ENCODE measurements around the gene GALNT2. TPM values are rescaled to one million over a fixed set of nuclear protein-coding genes. Genes with fewer than 3 reads are reported as not detected.
A peak's percentile ranks its signal among the peaks of the same experiment; 100 is the strongest.

Gene GALNT2
- total and polyA plus RNA-seq, 9 of the 15 experiments (the other 6 are each of a cell fraction or from before 2014, with no cell fraction given): 1.6 to 106 (median 51.9) TPM

DNA sequence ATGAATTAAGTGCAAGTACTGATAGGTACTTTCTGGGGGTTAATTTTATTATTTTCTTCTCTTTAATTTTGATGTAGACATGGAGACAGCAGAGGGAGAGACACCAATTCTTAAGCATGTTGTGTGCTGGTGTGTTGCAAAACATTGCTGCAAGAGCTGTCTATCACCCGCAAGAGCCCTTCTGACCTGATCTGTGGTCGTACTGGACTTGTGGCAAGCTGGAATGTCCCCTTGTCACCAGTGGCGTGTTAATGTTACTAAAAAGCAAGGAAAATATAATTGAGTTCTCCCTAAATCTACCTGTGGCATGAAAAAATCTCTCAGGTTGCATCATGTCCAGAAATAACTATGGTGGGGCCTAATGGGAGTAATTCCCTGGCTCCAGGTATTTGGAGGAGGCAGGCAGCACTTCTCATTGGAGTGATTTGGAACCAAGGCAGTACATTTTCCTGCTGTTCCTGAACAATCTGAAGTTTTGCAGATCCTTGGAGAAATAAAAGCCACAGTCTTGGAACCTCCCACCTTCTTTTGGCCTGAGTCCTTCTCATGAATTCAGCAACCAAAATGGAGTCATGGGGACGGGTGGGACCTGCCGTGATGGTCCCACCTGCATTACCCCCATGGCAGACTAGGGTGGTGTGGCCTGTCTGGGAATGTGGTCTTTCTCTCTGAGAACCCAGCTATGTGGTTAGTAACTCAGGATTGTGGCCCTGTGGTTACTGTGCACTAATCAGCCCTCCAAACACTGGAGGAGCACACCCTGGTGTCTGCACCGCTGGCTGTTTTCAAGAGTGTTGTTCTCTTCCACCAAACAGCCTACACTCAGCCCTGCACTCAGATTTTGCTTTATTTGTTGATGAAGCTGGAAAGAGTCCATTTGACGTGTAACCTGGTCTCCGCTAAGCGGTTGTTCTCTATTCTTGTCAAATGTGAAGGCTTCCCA lies 57.4 kb downstream of the GALNT2 start (continued):
- no peak for TF ChIP-seq HDAC8 (tag; IDR thresholded peaks at IDR 0.05)
- TF ChIP-seq, protein P1, sequence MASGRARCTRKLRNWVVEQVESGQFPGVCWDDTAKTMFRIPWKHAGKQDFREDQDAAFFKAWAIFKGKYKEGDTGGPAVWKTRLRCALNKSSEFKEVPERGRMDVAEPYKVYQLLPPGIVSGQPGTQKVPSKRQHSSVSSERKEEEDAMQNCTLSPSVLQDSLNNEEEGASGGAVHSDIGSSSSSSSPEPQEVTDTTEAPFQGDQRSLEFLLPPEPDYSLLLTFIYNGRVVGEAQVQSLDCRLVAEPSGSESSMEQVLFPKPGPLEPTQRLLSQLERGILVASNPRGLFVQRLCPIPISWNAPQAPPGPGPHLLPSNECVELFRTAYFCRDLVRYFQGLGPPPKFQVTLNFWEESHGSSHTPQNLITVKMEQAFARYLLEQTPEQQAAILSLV (tag; IDR thresholded peaks at IDR 0.05): 0 out of 2 replicates have a peak, but pooled peaks have one; percentile 12
- TF ChIP-seq RUNX1 (IDR thresholded peaks at IDR 0.05; ENCODE audit: low read depth): no peak
- TF ChIP-seq MYC (IDR thresholded peaks at IDR 0.05; ENCODE audit: low read depth, low read length): peak; percentile 32
- no peak for TF ChIP-seq MYC (CRISPR knock-in tag; IDR thresholded peaks at IDR 0.05; ENCODE audit: borderline replicate concordance, low read depth)
- TF ChIP-seq ZNF445 (CRISPR knock-in tag; IDR thresholded peaks at IDR 0.05; ENCODE audit: low read depth): no peak
- no peak for TF ChIP-seq KDM2B (CRISPR knock-in tag; IDR thresholded peaks at IDR 0.05)
- TF ChIP-seq BCOR (IDR thresholded peaks at IDR 0.05): no peak
- no peak for TF ChIP-seq GABPB2 (CRISPR knock-in tag; conservative IDR thresholded peaks at IDR 0.05)
- TF ChIP-seq CTCFL (IDR thresholded peaks at IDR 0.05; ENCODE audit: borderline replicate concordance, insufficient read depth, low read depth, low read length, poor library complexity, severe bottlenecking): no peak
- TF ChIP-seq ZNF512 (tag; IDR thresholded peaks at IDR 0.05): no peak
- peak; percentile 97 for TF ChIP-seq CEBPB (tag; IDR thresholded peaks at IDR 0.05)
- TF ChIP-seq NKRF (IDR thresholded peaks at IDR 0.05; ENCODE audit: borderline replicate concordance): no peak
- TF ChIP-seq, protein P2, sequence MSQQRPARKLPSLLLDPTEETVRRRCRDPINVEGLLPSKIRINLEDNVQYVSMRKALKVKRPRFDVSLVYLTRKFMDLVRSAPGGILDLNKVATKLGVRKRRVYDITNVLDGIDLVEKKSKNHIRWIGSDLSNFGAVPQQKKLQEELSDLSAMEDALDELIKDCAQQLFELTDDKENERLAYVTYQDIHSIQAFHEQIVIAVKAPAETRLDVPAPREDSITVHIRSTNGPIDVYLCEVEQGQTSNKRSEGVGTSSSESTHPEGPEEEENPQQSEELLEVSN (IDR thresholded peaks at IDR 0.05; ENCODE audit: borderline replicate concordance in 1 of 2, extremely low read depth in 1 of 2, insufficient read depth in 1 of 2, insufficient read length in 1 of 2, low read depth in 1 of 2, low read length in 1 of 2, poor library complexity in 1 of 2, severe bottlenecking in 1 of 2): no peak
- no peak for TF ChIP-seq PRPF4 (IDR thresholded peaks at IDR 0.05; ENCODE audit: insufficient read depth, low read depth, low read length, poor library complexity, severe bottlenecking)
- TF ChIP-seq ZKSCAN1 (IDR thresholded peaks at IDR 0.05; ENCODE audit: low read depth, low read length): no peak
- TF ChIP-seq FOXM1 (IDR thresholded peaks at IDR 0.05; ENCODE audit: low read depth): no peak
- no peak for TF ChIP-seq FOXM1 (CRISPR knock-in tag; IDR thresholded peaks at IDR 0.05; ENCODE audit: low read depth)
- 0 out of 2 replicates have a peak, but pooled peaks have one; percentile 10 for TF ChIP-seq TAF7 (tag; IDR thresholded peaks at IDR 0.05)

All from K562 (cell line).